ENCODE results near the gene RAPGEF5.

DNA sequence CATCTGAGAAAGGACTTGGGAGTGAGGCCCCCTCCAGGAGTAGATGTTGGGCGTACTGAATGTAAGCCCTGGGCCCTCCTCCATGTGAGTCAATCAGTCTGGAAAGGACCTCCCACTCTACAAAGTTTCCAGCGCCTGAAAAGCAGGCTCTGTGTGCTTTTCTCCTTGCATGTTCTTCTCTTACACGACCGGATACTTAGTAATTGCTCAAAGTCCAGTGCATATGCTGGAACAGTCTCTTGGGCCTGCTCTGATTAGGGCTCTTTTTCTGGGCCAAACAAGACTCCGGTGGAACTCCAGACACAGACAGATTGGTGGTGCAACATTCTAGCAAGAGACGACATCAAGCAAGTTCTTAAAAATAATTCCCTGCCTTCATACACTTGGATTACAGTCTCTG is 38.3 kb upstream of the RAPGEF5 start:
- TF ChIP-seq, protein P1, sequence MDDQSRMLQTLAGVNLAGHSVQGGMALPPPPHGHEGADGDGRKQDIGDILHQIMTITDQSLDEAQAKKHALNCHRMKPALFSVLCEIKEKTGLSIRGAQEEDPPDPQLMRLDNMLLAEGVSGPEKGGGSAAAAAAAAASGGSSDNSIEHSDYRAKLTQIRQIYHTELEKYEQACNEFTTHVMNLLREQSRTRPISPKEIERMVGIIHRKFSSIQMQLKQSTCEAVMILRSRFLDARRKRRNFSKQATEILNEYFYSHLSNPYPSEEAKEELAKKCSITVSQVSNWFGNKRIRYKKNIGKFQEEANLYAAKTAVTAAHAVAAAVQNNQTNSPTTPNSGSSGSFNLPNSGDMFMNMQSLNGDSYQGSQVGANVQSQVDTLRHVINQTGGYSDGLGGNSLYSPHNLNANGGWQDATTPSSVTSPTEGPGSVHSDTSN (IDR thresholded peaks at IDR 0.05) = no peak
- TF ChIP-seq CTCF (IDR thresholded peaks at IDR 0.05) = no peak
- no peak for TF ChIP-seq POLR2AphosphoS5 (IDR thresholded peaks at IDR 0.05; ENCODE audit: low read depth, low read length)
- TF ChIP-seq RAD21 (IDR thresholded peaks at IDR 0.05; ENCODE audit: low read length) = no peak
- TF ChIP-seq YY1 (IDR thresholded peaks at IDR 0.05; ENCODE audit: low read depth) = no peak
